DND-41 (cell line): ENCODE data around the gene GOLGA6L7.

Source experiments
- CTCF ChIP-seq: IDR thresholded peaks from 2 replicates; pipeline ENCODE4 v1.5.1; 2012; ENCODE audit warnings: borderline replicate concordance, low read length, moderate library complexity, mild to moderate bottlenecking; ENCODE audit not compliant: poor library complexity, severe bottlenecking; ENCODE audit errors: extremely low read depth
- EZH2 ChIP-seq: IDR thresholded peaks from 3 replicates; pipeline ENCODE4 v1.6.1; 2012; ENCODE audit warnings: borderline replicate concordance, low read depth, mild to moderate bottlenecking, moderate library complexity, low read length, inconsistent platforms; ENCODE audit not compliant: severe bottlenecking

GRCh38 chr15:28889346-28889745 lies 40.9 kb upstream of the GOLGA6L7 start:
- TF ChIP-seq CTCF (no peak), EZH2 (no peak)
